Trophoblast cell (in vitro differentiated cells and primary cell): ENCODE results near the gene SMIM11.
"Not testable (repeated sequence)": the region's sequence is repeated elsewhere in the genome, so short reads cannot be mapped to it uniquely, and the experiment has no call there.

Experiments used
- DNase-seq, 2 donors: peaks; one replicate each; pipeline ENCODE4 v3.0.0-alpha.2; 2016
- H2AFZ ChIP-seq: 2 replicates; pipeline ENCODE4 v1.6.1; 2013; ENCODE audit warnings: low read length, moderate library complexity, mild to moderate bottlenecking; ENCODE audit not compliant: insufficient read depth, poor library complexity
- H2AK5ac ChIP-seq: 2 replicates; pipeline ENCODE4 v1.6.1; 2013; ENCODE audit warnings: mild to moderate bottlenecking, low read length
- H2BK120ac ChIP-seq: 2 replicates; pipeline ENCODE4 v1.6.1; 2013; ENCODE audit warnings: low read length, mild to moderate bottlenecking, moderate library complexity; ENCODE audit not compliant: insufficient read depth, poor library complexity
- H2BK12ac ChIP-seq: 2 replicates; pipeline ENCODE4 v1.6.1; 2013; ENCODE audit warnings: mild to moderate bottlenecking, low read length, moderate library complexity
- H2BK5ac ChIP-seq: 2 replicates; pipeline ENCODE4 v1.6.1; 2013; ENCODE audit warnings: low read length, low read depth, moderate library complexity, mild to moderate bottlenecking; ENCODE audit not compliant: poor library complexity
- H3K14ac ChIP-seq: 2 replicates; pipeline ENCODE4 v1.6.1; 2013; ENCODE audit warnings: mild to moderate bottlenecking, low read length
- H3K18ac ChIP-seq: 2 replicates; pipeline ENCODE4 v1.6.1; 2013; ENCODE audit warnings: mild to moderate bottlenecking, low read length
- H3K23ac ChIP-seq: 2 replicates; pipeline ENCODE4 v1.6.1; 2013; ENCODE audit warnings: low read length
- H3K27ac ChIP-seq: 2 replicates; pipeline ENCODE4 v1.5.1; 2013; ENCODE audit warnings: low read depth, mild to moderate bottlenecking, inconsistent platforms, low read length, moderate library complexity
- H3K27me3 ChIP-seq: 2 replicates; pipeline ENCODE4 v1.6.1; 2013; ENCODE audit warnings: inconsistent platforms, mild to moderate bottlenecking, low read length, moderate library complexity; ENCODE audit not compliant: insufficient read depth
- H3K36me3 ChIP-seq, 2 experiments: 1 replicate in 1 of 2; 2 replicates in 1 of 2; pipeline ENCODE4 v1.6.1; 2013; ENCODE audit warnings: low read length in 2 of 2, mild to moderate bottlenecking in 2 of 2, moderate library complexity in 1 of 2; ENCODE audit not compliant: insufficient read depth in 2 of 2, control insufficient read depth in 1 of 2
- H3K4ac ChIP-seq: 2 replicates; pipeline ENCODE4 v1.6.1; 2013; ENCODE audit warnings: low read depth, mild to moderate bottlenecking, low read length, moderate library complexity
- H3K4me1 ChIP-seq, 2 experiments: 1 replicate in 1 of 2; 2 replicates in 1 of 2; pipeline ENCODE4 v1.6.1; 2013; ENCODE audit warnings: low read length in 2 of 2, mild to moderate bottlenecking in 2 of 2, moderate library complexity in 1 of 2; ENCODE audit not compliant: insufficient read depth in 2 of 2, control insufficient read depth in 1 of 2
- H3K4me2 ChIP-seq: 2 replicates; pipeline ENCODE4 v1.6.1; 2013; ENCODE audit warnings: inconsistent platforms, mild to moderate bottlenecking, low read length, moderate library complexity
- H3K4me3 ChIP-seq: 2 replicates; pipeline ENCODE4 v1.5.1; 2013; ENCODE audit warnings: mild to moderate bottlenecking, low read depth, low read length, inconsistent platforms
- H3K79me1 ChIP-seq: one replicate; pipeline ENCODE4 v1.6.1; 2013; ENCODE audit warnings: low read length
- H3K79me2 ChIP-seq: 2 replicates; pipeline ENCODE4 v1.6.1; 2013; ENCODE audit warnings: low read length, mild to moderate bottlenecking; ENCODE audit not compliant: control insufficient read depth, insufficient read depth, poor library complexity
- H3K9ac ChIP-seq: 2 replicates; pipeline ENCODE4 v1.6.1; 2013; ENCODE audit warnings: mild to moderate bottlenecking, low read length
- H3K9me3 ChIP-seq: 2 replicates; pipeline ENCODE4 v1.6.1; 2013; ENCODE audit warnings: low read depth, mild to moderate bottlenecking, control low read depth, inconsistent platforms, low read length; ENCODE audit not compliant: insufficient read depth
- H4K12ac ChIP-seq: 2 replicates; pipeline ENCODE4 v1.6.1; 2013; ENCODE audit warnings: low read depth, mild to moderate bottlenecking, low read length, moderate library complexity
- H4K8ac ChIP-seq: 2 replicates; pipeline ENCODE4 v1.6.1; 2013; ENCODE audit warnings: low read depth, mild to moderate bottlenecking, low read length, moderate library complexity
- H4K91ac ChIP-seq: one replicate; pipeline ENCODE4 v1.6.1; 2013; ENCODE audit warnings: low read depth, mild to moderate bottlenecking, low read length, moderate library complexity
- WGBS: extraction: QIAGEN DNeasy Blood & Tissue Kit; methylation state at CpG from one replicate; pipeline ENCODE4 v1.1.7; 2013; ENCODE audit warnings: missing lambda C conversion rate; ENCODE audit not compliant: insufficient read length, insufficient coverage; ENCODE audit errors: extremely low coverage; 5-methylcytosine and 5-hydroxymethylcytosine counted together

Gene SMIM11

GRCh38 chr21:34429710-34430109 is 54.4 kb downstream of the SMIM11 start:
- not testable (repeated sequence) for H3K27me3 ChIP-seq, H3K9ac ChIP-seq, H3K4me2 ChIP-seq, H3K36me3 ChIP-seq, H2AK5ac ChIP-seq, H3K4me1 ChIP-seq, DNase-seq, H2BK12ac ChIP-seq, H3K9me3 ChIP-seq, H2BK5ac ChIP-seq, H3K79me1 ChIP-seq, H3K4me3 ChIP-seq, H3K27ac ChIP-seq, H3K14ac ChIP-seq, H4K8ac ChIP-seq, H2BK120ac ChIP-seq, H4K12ac ChIP-seq, H4K91ac ChIP-seq, H3K79me2 ChIP-seq, H2AFZ ChIP-seq, H3K18ac ChIP-seq, H3K23ac ChIP-seq, H3K4ac ChIP-seq
- no CpG with 5 or more reads among the region's 5 CpGs for WGBS
